ENCODE data around the gene MYLK. TPM values are rescaled to one million over a fixed set of nuclear protein-coding genes. Genes with fewer than 3 reads are reported as not detected.
"Not testable (repeated sequence)": the region's sequence is repeated elsewhere in the genome, so short reads cannot be mapped to it uniquely, and the experiment has no call there.

Gene MYLK
- total and polyA plus RNA-seq, 7 donors: 3.2 to 13.7 (median 5.8) TPM

DNA sequence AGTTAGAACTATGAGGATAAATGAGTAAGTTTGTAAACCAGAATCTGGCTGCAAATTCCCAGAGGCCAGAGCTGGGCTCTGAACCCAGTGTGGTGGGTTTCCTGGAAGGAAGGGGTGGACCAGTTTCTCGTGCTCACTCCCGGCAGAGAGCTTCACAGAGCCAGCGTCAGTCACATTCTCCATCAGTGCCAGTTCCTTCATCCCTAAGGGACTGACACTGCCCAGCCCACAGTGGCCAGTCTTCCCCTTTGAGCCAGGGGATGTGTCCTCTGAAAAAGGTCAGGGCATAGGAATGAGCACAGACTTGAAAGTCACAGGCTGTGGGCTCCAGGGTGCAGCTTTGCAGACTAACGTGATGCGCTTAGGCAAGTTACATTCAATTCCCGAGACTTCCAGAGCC is 163.5 kb downstream of the MYLK start:
- no peak overlapping the region for H3K27ac ChIP-seq
- H3K36me3 ChIP-seq (ENCODE audit: insufficient read depth in 1 of 2, low read depth in 1 of 2): no peaks in the 10 kb centered on the region
- intact Hi-C loops (cut with DNase I): loop anchor here in 1 of 2 donors (5.0 kb wide), 1 partner anchor 68 kb away; no protein-coding TSS in a partner anchor
- H3K4me1 ChIP-seq: no peaks in the 10 kb centered on the region
- TF ChIP-seq, protein P1, sequence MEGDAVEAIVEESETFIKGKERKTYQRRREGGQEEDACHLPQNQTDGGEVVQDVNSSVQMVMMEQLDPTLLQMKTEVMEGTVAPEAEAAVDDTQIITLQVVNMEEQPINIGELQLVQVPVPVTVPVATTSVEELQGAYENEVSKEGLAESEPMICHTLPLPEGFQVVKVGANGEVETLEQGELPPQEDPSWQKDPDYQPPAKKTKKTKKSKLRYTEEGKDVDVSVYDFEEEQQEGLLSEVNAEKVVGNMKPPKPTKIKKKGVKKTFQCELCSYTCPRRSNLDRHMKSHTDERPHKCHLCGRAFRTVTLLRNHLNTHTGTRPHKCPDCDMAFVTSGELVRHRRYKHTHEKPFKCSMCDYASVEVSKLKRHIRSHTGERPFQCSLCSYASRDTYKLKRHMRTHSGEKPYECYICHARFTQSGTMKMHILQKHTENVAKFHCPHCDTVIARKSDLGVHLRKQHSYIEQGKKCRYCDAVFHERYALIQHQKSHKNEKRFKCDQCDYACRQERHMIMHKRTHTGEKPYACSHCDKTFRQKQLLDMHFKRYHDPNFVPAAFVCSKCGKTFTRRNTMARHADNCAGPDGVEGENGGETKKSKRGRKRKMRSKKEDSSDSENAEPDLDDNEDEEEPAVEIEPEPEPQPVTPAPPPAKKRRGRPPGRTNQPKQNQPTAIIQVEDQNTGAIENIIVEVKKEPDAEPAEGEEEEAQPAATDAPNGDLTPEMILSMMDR (IDR thresholded peaks at IDR 0.05): no peak
- DNase-seq: no peak
- H3K9me3 ChIP-seq: no peaks in the 10 kb centered on the region
- ATAC-seq: no peak
- H3K27me3 ChIP-seq (ENCODE audit: insufficient read depth in 3 of 3, low read length in 2 of 3): no peaks in the 10 kb centered on the region
- 53 to 69% (median 56%) methylated on average over 6 of the region's 6 CpGs for WGBS, 3 donors
- H3K4me3 ChIP-seq: no peak overlapping the region

DNA sequence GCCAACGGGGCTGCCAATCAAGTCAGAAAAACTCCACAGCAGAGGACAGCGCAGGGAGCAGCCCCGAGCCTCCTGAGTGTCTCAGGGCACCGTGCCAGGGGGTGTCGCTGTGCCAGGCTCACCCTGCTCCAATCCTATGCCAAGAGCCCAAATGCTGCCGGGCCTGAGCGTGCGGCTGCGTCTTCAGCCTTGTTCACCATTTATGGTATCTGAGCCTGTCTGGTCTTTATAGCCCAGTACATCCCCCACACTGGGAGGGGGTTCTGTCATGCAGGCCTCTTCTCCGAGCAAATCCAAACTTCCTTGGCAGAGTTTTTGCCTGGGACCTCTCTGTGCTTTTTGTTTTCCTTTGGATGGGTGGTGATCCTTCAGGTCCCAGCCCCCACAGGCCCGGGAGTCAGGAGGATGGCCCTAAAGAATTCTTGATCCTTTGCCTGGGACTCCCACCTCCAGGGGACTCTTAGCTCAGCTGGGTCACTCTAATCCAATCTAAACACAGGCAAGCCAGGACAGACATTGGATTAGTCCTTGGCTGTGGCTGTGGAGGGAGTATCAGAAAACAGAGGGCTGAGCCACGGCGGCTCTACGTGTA is 164.2 kb downstream of the MYLK start:
- DNase-seq (no peak), ATAC-seq (peak in 3 of 4 donors; percentile 14 to 37 (median 29))
- TF ChIP-seq, protein P1 (IDR thresholded peaks at IDR 0.05): no peak
- intact Hi-C loops (cut with DNase I): loop anchor here (1.0 to 5.0 kb wide), 2 partner anchors 68 kb away; no protein-coding TSS in a partner anchor
- no peak overlapping the region for H3K27ac ChIP-seq
- no peaks in the 10 kb centered on the region for H3K36me3 ChIP-seq (ENCODE audit: insufficient read depth in 1 of 2, low read depth in 1 of 2)
- no peaks in the 10 kb centered on the region for H3K9me3 ChIP-seq
- no peaks in the 10 kb centered on the region for H3K4me1 ChIP-seq
- no peaks in the 10 kb centered on the region for H3K27me3 ChIP-seq (ENCODE audit: insufficient read depth in 3 of 3, low read length in 2 of 3)
- H3K4me3 ChIP-seq: no peak overlapping the region
- WGBS, 3 donors: 36 to 63% (median 47%) methylated on average over 13 to 14 of the region's 14 CpGs

DNA sequence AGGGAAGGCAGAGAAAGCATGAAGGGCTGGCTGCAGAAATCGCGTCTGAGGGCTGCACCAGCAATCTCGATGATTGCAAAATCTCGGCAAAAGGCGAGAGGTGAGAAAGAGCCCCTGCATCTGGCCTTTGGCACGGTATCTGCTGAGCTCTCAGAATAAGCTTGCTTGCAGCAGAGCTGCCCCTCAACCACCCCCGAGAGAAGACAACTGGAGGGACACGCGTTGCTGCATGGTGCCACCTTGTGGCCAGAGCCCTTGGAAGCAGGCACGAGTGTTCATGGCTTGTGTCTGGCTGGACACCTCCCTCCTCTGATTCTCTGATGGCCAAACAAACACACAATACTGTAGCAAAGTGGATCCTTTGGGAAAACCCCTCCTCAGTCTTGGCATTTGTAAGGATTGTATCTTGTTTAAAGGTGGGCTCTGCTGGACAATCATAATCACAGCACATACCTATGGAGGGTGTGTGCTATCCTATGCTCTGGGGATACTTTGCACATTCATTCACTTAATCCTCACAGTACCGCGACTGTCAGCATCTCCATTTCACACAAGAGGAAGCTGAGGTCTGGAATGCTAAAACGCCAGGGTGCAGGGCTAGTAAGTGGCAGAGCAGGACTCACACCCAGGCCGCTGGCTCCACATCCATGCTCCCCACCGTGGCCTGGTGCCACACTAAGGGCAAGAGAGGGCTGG is 164.9 kb downstream of the MYLK start:
- H3K4me3 ChIP-seq; H3K9me3 ChIP-seq; H3K36me3 ChIP-seq (ENCODE audit: insufficient read depth in 1 of 2, low read depth in 1 of 2); H3K27me3 ChIP-seq (ENCODE audit: insufficient read depth in 3 of 3, low read length in 2 of 3); H3K27ac ChIP-seq; H3K4me1 ChIP-seq: not testable (repeated sequence)
- intact Hi-C loops (cut with DNase I): loop anchor here in 1 of 2 donors (1.0 kb wide), 1 partner anchor 67 kb away; no protein-coding TSS in a partner anchor
- ATAC-seq: peak; percentile 70 to 90 (median 84)
- DNase-seq: peak; percentile 77 to 89
- 15 to 29% (median 16%) methylated on average over 14 to 15 of the region's 15 CpGs for WGBS, 3 donors
- TF ChIP-seq, protein P1 (IDR thresholded peaks at IDR 0.05): peak; percentile 69

DNA sequence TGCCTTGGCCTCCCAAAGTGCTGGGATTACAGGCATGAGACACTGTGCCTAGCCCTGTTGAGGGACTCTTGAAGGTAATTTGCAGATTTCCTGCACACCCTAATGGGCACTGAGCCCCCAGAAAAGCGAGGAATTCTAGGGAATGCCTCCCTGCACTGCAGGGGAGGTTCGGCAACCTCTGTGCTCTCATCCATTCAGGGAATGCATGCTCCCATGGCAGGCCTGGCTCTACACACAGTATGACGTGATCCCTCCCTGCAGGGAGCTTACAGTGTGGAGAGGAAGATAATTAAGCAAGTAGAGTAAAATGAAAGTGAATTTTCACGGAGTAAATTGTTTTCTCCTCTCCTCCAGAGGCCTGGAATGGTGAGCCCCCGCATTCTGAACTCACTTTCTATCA is 166.0 kb downstream of the MYLK start:
- TF ChIP-seq, protein P1 (IDR thresholded peaks at IDR 0.05): no peak
- Histone ChIP-seq H3K9me3 (no peaks in the 10 kb centered on the region), H3K27ac (no peak overlapping the region), H3K4me1 (no peaks in the 10 kb centered on the region), H3K36me3 (ENCODE audit: insufficient read depth in 1 of 2, low read depth in 1 of 2) (no peaks in the 10 kb centered on the region), H3K4me3 (no peak overlapping the region), H3K27me3 (ENCODE audit: insufficient read depth in 3 of 3, low read length in 2 of 3) (no peaks in the 10 kb centered on the region)
- WGBS, 3 donors: 83 to 91% (median 88%) methylated on average over 5 of the region's 5 CpGs
- intact Hi-C loops (cut with DNase I): no loop called here
- DNase-seq: no peak
- ATAC-seq: no peak

DNA sequence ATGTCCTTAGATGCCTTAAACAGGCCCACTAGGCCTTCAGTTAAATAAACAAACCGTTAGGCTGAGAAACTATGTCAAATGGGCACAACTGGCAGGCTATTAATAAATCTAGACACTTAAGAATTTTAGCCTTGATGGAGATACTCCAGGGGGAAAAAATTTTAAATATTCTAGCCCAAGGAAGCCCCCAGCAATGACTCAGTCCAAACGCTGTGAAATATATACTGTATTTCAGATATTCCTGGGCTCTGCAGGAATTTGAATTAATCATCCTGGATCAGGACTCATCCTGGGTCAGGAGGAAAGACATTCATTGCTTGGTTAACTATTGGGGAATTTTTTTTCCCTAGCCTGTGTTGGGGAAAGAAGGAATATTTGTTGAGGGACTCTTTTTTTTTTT is 166.7 kb downstream of the MYLK start:
- H3K9me3 ChIP-seq; ATAC-seq; H3K36me3 ChIP-seq (ENCODE audit: insufficient read depth in 1 of 2, low read depth in 1 of 2); H3K4me1 ChIP-seq; H3K4me3 ChIP-seq; H3K27ac ChIP-seq; H3K27me3 ChIP-seq (ENCODE audit: insufficient read depth in 3 of 3, low read length in 2 of 3); DNase-seq; intact Hi-C loops (cut with DNase I): not testable (repeated sequence)
- 52 to 76% (median 53%) methylated on average over 2 of the region's 2 CpGs for whole genome bisulfite sequencing, 3 donors
